GM12891 (cell line): ENCODE results near the gene TRIM4.

Source experiments
- PAX5 ChIP-seq: IDR thresholded peaks from 2 replicates; pipeline ENCODE4 v1.6.1; 2011; ENCODE audit warnings: low read length, moderate library complexity, mild to moderate bottlenecking; ENCODE audit not compliant: insufficient read depth, severe bottlenecking
- POLR2A ChIP-seq: IDR thresholded peaks from 2 replicates; pipeline ENCODE4 v1.6.1; 2011; ENCODE audit warnings: low read depth, low read length, control low read depth
- POLR2AphosphoS5 ChIP-seq: IDR thresholded peaks from 2 replicates; pipeline ENCODE4 v1.6.1; 2011; ENCODE audit warnings: low read depth, low read length, control low read depth
- TAF1 ChIP-seq: IDR thresholded peaks from 2 replicates; pipeline ENCODE4 v1.6.1; 2011; ENCODE audit warnings: low read depth, low read length, control low read depth

DNA sequence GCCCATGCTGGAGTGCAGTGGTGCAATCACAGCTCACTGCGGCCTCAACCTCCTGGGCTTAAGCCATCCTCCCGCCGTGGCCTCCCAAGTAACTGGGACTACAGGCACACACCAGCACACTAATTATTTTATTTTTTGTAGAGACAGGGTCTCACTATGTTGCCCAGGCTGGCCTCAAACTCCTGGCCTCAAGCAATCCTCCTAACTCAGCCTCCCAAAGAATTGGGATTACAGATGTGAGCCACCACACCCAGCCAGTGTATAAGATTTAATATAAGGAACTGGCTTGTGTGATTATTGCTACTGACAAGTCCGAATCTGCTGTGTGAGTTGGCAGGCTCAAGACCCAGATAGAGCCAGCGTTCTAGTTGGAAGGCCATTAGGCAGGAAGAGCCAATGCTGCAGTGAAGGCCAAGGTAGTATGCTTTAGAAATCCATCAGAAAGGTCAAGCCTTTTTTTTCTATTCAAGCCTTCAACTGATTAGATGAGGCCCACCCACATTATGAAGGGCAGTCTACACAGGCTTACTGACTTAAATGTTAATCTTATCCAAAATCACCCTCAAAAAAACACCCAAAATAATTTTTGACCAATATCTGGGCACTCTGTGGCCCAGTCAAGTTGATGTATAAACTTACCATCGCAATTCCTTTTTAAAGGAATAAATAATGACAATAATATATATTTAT lies 19.4 kb downstream of the TRIM4 start:
- TF ChIP-seq POLR2A: no peak
- no peak for TF ChIP-seq PAX5
- no peak for TF ChIP-seq POLR2AphosphoS5
- no peak for TF ChIP-seq TAF1
